GM12875 (cell line): ENCODE data around the gene PI4KA.
"Not testable (repeated sequence)": the region's sequence is repeated elsewhere in the genome, so short reads cannot be mapped to it uniquely, and the experiment has no call there.

ENCODE experiments used
- H3K4me3 ChIP-seq: one replicate; pipeline ENCODE4 v1.5.1; 2011; ENCODE audit warnings: low read depth, low read length, control low read depth
- TF ChIP-seq, protein P1 (sequence below): IDR thresholded peaks from 2 replicates; pipeline ENCODE4 v1.5.1; 2011; ENCODE audit warnings: low read depth, mild to moderate bottlenecking, control low read depth, inconsistent platforms, low read length, moderate library complexity, borderline replicate concordance; ENCODE audit not compliant: insufficient read depth

PI4KA gene

GRCh38 chr22:20741008-20741633, 117.5 kb downstream of the PI4KA start:
- TF ChIP-seq, protein P1, sequence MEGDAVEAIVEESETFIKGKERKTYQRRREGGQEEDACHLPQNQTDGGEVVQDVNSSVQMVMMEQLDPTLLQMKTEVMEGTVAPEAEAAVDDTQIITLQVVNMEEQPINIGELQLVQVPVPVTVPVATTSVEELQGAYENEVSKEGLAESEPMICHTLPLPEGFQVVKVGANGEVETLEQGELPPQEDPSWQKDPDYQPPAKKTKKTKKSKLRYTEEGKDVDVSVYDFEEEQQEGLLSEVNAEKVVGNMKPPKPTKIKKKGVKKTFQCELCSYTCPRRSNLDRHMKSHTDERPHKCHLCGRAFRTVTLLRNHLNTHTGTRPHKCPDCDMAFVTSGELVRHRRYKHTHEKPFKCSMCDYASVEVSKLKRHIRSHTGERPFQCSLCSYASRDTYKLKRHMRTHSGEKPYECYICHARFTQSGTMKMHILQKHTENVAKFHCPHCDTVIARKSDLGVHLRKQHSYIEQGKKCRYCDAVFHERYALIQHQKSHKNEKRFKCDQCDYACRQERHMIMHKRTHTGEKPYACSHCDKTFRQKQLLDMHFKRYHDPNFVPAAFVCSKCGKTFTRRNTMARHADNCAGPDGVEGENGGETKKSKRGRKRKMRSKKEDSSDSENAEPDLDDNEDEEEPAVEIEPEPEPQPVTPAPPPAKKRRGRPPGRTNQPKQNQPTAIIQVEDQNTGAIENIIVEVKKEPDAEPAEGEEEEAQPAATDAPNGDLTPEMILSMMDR, result no peak
- H3K4me3 ChIP-seq, result no peak overlapping the region

- TF ChIP-seq, protein P1, result no peak
- H3K4me3 ChIP-seq, result no peak overlapping the region
Measured at GRCh38 chr22:20740222-20740951, 118.2 kb downstream of the PI4KA start.

GRCh38 chr22:20738394-20739089, 120.1 kb downstream of the PI4KA start:
- H3K4me3 ChIP-seq, result no peak overlapping the region
- TF ChIP-seq, protein P1, result no peak

GRCh38 chr22:20736891-20737290, 121.7 kb downstream of the PI4KA start:
- not testable (repeated sequence) for H3K4me3 ChIP-seq

- not testable (repeated sequence) for H3K4me3 ChIP-seq
Measured at GRCh38 chr22:20735356-20736162, 123.1 kb downstream of the PI4KA start.

- H3K4me3 ChIP-seq, result not testable (repeated sequence)
Measured at GRCh38 chr22:20732431-20732830, 126.2 kb downstream of the PI4KA start.

GRCh38 chr22:20729194-20729593, 129.4 kb downstream of the PI4KA start:
- H3K4me3 ChIP-seq, result no peak overlapping the region
- TF ChIP-seq, protein P1, result no peak

GRCh38 chr22:20728523-20729190, 130.0 kb downstream of the PI4KA start:
- H3K4me3 ChIP-seq, result no peak overlapping the region
- TF ChIP-seq, protein P1, result no peak
